Gastrocnemius medialis (tissue), 4 donors: ENCODE data around the gene CCR9. TPM values are rescaled to one million over a fixed set of nuclear protein-coding genes. Genes with fewer than 3 reads are reported as not detected.

ENCODE experiments used
- ATAC-seq, 2 donors: fragments of 150-250 bp; one replicate each; pipeline ENCODE4 v1.9.1; 2016
- DNase-seq, 2 donors: peaks; one replicate each; pipeline ENCODE4 v3.0.0-alpha.2; 2019
- H3K27ac ChIP-seq, 4 donors: fragments of 200-600 bp; sonication (generic); 1 replicate in 1 of 4; 2 replicates in 3 of 4; pipeline ENCODE4 v1.5.1; 2016 to 2018; ENCODE audit warnings: mild to moderate bottlenecking in 2 of 4, moderate library complexity in 1 of 4
- H3K27me3 ChIP-seq, 3 donors: fragments of 200-600 bp; sonication (generic) in 2 of 3; 1 replicate in 1 of 3; 2 replicates in 2 of 3; pipeline versions ENCODE4 v1.5.1 to v1.6.0; 2016 to 2019; ENCODE audit warnings: mild to moderate bottlenecking in 1 of 3, moderate library complexity in 1 of 3
- H3K36me3 ChIP-seq, 2 donors: fragments of 200-600 bp; sonication (generic) in 1 of 2; one replicate each; pipeline ENCODE4 v1.5.1; 2017 to 2018
- H3K4me1 ChIP-seq, 2 donors: fragments of 200-600 bp; sonication (generic) in 1 of 2; one replicate each; pipeline ENCODE4 v1.5.1; 2016 to 2017; ENCODE audit warnings: mild to moderate bottlenecking in 2 of 2
- H3K4me3 ChIP-seq, 4 donors: fragments of 200-600 bp; sonication (generic) in 3 of 4; 1 replicate in 1 of 4; 2 replicates in 3 of 4; pipeline ENCODE4 v1.5.1; 2016 to 2019; ENCODE audit warnings: mild to moderate bottlenecking in 2 of 4
- H3K9me3 ChIP-seq, 3 donors: fragments of 200-600 bp; sonication (generic) in 2 of 3; 1 replicate in 1 of 3; 2 replicates in 2 of 3; pipeline ENCODE4 v1.5.1; 2016 to 2019
- POLR2A ChIP-seq, 2 donors: fragments of 450-650 bp; IDR thresholded peaks; one replicate each; pipeline ENCODE4 v1.6.1; 2017; ENCODE audit warnings: antibody characterized with exemption in 2 of 2, mild to moderate bottlenecking in 2 of 2, moderate library complexity in 2 of 2
- in situ Hi-C, 4 donors: fragments of 200-750 bp; cut with MboI; loops; one replicate each; pipeline versions ENCODE4 v1.15.0 to v1.8.0; 2017; ENCODE audit warnings: low sequenced_read_pairs in 4 of 4
- intact Hi-C: fragments of 100-400 bp; cut with DNase I; formaldehyde crosslinking; loops from one replicate; pipeline ENCODE4 v1.15.1; 2023; ENCODE audit warnings: low total_unique reads
- total RNA-seq, 4 donors: library from RNA; depleted of rRNA; stranded (reverse); fragments of >200 nt; gene quantifications; one replicate each; pipeline versions ENCODE4 v1.1.0 to v1.2.3, GENCODE V29; 2016
- TF ChIP-seq, protein P1 (sequence below), 5 experiments: fragments of 450-650 bp in 3 of 5; fragments of 200-600 bp in 2 of 5; sonication (generic) in 2 of 5; IDR thresholded peaks in 4 of 5; conservative IDR thresholded peaks in 1 of 5; 1 replicate in 4 of 5; 2 replicates in 1 of 5; pipeline ENCODE4 v1.5.1; 2016 to 2019; ENCODE audit warnings: antibody characterized with exemption in 5 of 5, mild to moderate bottlenecking in 3 of 5, moderate library complexity in 3 of 5

The CCR9 gene
- total RNA-seq, 4 donors from 2014 or later = 0.09 to 0.13 TPM; not detected in 2

DNA sequence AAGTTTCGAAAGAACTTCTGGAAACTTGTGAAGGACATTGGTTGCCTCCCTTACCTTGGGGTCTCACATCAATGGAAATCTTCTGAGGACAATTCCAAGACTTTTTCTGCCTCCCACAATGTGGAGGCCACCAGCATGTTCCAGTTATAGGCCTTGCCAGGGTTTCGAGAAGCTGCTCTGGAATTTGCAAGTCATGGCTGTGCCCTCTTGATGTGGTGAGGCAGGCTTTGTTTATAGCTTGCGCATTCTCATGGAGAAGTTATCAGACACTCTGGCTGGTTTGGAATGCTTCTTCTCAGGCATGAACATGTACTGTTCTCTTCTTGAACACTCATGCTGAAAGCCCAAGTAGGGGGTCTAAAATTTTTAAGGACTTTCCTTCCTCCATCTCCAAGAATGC is 61.0 kb downstream of the CCR9 start:
- intact Hi-C loops = no loop called here
- peaks cover 0 to 67% of the 10 kb centered on the region in 2 donors for H3K36me3 ChIP-seq
- H3K4me1 ChIP-seq = peaks cover 5 to 12% of the 10 kb centered on the region in 2 donors
- no peaks in the 10 kb centered on the region for H3K9me3 ChIP-seq
- no peak for DNase-seq
- TF ChIP-seq POLR2A (IDR thresholded peaks at IDR 0.05) = no peak
- TF ChIP-seq, protein P1, sequence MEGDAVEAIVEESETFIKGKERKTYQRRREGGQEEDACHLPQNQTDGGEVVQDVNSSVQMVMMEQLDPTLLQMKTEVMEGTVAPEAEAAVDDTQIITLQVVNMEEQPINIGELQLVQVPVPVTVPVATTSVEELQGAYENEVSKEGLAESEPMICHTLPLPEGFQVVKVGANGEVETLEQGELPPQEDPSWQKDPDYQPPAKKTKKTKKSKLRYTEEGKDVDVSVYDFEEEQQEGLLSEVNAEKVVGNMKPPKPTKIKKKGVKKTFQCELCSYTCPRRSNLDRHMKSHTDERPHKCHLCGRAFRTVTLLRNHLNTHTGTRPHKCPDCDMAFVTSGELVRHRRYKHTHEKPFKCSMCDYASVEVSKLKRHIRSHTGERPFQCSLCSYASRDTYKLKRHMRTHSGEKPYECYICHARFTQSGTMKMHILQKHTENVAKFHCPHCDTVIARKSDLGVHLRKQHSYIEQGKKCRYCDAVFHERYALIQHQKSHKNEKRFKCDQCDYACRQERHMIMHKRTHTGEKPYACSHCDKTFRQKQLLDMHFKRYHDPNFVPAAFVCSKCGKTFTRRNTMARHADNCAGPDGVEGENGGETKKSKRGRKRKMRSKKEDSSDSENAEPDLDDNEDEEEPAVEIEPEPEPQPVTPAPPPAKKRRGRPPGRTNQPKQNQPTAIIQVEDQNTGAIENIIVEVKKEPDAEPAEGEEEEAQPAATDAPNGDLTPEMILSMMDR (IDR thresholded peaks at IDR 0.05 in 4 of 5, conservative IDR thresholded peaks at IDR 0.05 in 1 of 5) = no peak
- H3K27me3 ChIP-seq = no peaks in the 10 kb centered on the region
- no peak overlapping the region for H3K4me3 ChIP-seq
- peak overlapping the region; percentile 18 to 100 (median 46) for H3K27ac ChIP-seq
- no peak for ATAC-seq
- in situ Hi-C loops = loop anchor here in 1 of 4 donors (25.0 kb wide), 1 partner anchor 415 kb away; the partner anchor contains the start of genes CCR2 and CCR5

DNA sequence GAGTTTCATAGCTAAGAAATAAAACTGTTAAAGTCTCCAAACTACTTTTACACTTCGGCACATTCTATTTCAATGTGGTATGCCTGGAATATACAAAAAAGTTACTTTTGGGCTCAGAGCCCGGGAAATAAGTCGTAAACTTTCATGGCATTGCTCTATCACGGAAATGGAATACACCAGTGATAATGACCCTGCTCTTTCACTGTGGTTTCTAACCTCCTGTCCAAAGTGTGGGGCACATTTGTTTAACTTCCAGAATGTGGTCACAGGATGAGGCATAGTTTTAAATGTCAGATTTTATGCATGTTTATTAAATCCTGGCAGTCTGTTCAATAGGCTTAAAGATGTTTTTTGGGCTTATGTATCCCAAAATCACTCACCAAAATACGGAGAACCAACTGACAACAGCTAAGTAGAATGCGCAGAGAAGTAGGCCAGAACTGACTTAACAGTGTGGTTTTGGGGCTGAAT is 62.0 kb downstream of the CCR9 start:
- intact Hi-C loops (no loop called here), in situ Hi-C loops (loop anchor here in 1 of 4 donors (25.0 kb wide), 1 partner anchor 414 kb away; the partner anchor contains the start of genes CCR2 and CCR5)
- no peaks in the 10 kb centered on the region for H3K27me3 ChIP-seq
- ATAC-seq (no peak), DNase-seq (no peak)
- H3K4me3 ChIP-seq = no peak overlapping the region
- TF ChIP-seq, protein P1 (IDR thresholded peaks at IDR 0.05 in 4 of 5, conservative IDR thresholded peaks at IDR 0.05 in 1 of 5) = no peak
- TF ChIP-seq POLR2A (IDR thresholded peaks at IDR 0.05) = no peak
- no peaks in the 10 kb centered on the region for H3K9me3 ChIP-seq
- peaks cover 0 to 77% of the 10 kb centered on the region in 2 donors for H3K36me3 ChIP-seq
- peak overlapping the region; percentile 18 to 100 (median 46) for H3K27ac ChIP-seq
- H3K4me1 ChIP-seq = peaks cover 5 to 12% of the 10 kb centered on the region in 2 donors

DNA sequence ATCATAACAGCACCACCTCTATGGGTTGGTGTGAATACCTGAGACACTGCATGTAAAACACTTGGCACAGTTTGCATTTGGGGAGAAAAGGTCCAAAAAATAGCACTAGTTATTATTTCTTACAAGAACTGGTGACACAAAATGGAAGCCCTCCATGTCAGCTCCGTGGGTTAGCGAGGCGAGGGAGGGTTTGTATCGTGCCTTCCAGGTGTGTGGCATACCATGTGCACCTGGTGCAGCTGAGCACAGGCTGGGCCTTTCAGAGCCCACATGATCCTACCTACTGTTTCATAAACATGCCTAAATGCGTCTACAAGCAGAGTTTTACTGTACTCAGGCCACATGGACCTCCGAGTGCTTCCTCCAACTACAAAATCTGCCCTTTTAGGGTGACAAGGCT is 62.5 kb downstream of the CCR9 start:
- H3K9me3 ChIP-seq = no peaks in the 10 kb centered on the region
- no peak for ATAC-seq
- in situ Hi-C loops = loop anchor here in 1 of 4 donors (25.0 kb wide), 1 partner anchor 413 kb away; the partner anchor contains the start of genes CCR2 and CCR5
- peaks cover 5 to 12% of the 10 kb centered on the region in 2 donors for H3K4me1 ChIP-seq
- peaks cover 0 to 82% of the 10 kb centered on the region in 2 donors for H3K36me3 ChIP-seq
- H3K27me3 ChIP-seq = no peaks in the 10 kb centered on the region
- no peak for TF ChIP-seq POLR2A (IDR thresholded peaks at IDR 0.05)
- TF ChIP-seq, protein P1 (IDR thresholded peaks at IDR 0.05 in 4 of 5, conservative IDR thresholded peaks at IDR 0.05 in 1 of 5) = no peak
- intact Hi-C loops = no loop called here
- peak overlapping the region; percentile 16 to 100 (median 39) for H3K27ac ChIP-seq
- DNase-seq = no peak
- no peak overlapping the region for H3K4me3 ChIP-seq

DNA sequence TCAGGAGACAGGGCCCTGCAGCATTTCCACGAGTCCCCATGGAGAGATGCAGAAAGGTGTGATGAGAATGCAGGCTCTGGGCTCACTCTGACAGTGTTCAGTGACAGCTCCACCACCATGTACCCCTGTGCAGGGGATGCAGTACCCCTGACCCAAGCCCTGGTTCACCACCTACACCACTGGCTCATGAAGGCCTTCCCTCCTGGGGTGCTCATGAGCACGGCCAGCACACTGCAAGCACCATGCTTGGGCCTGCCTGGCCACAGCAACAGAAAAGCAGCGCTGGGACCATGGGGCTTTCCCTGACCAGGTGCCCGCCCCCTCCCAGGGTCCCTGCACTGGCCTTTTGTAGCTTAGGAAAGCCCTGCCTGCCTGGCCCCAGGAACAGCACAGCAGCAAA is 63.1 kb downstream of the CCR9 start:
- Histone ChIP-seq H3K36me3 (peaks cover 0 to 88% of the 10 kb centered on the region in 2 donors), H3K27me3 (no peaks in the 10 kb centered on the region), H3K9me3 (no peaks in the 10 kb centered on the region), H3K27ac (peak overlapping the region in 3 of 4 donors; percentile 16 to 100 (median 18)), H3K4me1 (peaks cover 5 to 12% of the 10 kb centered on the region in 2 donors), H3K4me3 (no peak overlapping the region)
- intact Hi-C loops (no loop called here), in situ Hi-C loops (loop anchor here in 1 of 4 donors (25.0 kb wide), 1 partner anchor 413 kb away; the partner anchor contains the start of genes CCR2 and CCR5)
- ATAC-seq (no peak), DNase-seq (no peak)
- TF ChIP-seq, protein P1 (IDR thresholded peaks at IDR 0.05 in 4 of 5, conservative IDR thresholded peaks at IDR 0.05 in 1 of 5) = no peak
- no peak for TF ChIP-seq POLR2A (IDR thresholded peaks at IDR 0.05)
